ENCODE data around the gene RAPH1.

DNA sequence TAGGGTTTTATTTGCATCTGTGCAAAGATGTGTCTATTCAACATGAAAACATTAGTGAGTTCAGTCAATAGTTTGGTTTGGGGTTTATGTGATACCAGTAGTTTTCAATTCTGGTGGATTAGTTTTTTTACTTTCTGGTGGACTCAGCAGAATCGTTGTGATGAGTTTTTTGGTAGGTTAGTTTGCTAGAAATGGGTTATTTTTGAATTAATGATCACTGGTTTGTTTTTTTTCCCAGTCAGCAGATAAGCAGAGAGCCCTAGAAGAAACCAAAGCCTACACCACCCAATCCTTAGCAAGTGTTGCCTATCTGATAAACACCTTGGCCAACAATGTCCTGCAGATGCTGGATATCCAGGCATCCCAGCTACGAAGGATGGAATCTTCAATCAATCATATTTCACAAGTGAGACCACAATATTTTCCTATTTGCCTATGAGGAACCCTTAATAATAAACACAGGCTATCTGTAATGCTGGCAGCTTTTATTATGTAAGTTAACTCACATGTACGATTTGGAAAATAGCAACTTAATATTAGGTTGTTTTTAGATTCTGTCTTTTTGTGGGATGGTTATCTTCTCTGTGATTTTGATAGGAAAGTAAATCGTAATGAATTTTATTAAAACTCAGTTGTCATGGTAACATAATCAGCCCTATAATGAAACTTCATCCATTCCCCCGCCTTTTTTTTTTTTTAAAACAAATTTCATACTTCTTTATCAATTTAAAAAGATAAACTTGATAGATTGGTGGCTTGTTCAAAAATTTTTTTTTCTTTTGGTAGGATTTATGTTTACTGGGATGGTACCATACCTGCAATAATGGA is 168.2 kb downstream of the RAPH1 start:
- TF ChIP-seq, protein P1, sequence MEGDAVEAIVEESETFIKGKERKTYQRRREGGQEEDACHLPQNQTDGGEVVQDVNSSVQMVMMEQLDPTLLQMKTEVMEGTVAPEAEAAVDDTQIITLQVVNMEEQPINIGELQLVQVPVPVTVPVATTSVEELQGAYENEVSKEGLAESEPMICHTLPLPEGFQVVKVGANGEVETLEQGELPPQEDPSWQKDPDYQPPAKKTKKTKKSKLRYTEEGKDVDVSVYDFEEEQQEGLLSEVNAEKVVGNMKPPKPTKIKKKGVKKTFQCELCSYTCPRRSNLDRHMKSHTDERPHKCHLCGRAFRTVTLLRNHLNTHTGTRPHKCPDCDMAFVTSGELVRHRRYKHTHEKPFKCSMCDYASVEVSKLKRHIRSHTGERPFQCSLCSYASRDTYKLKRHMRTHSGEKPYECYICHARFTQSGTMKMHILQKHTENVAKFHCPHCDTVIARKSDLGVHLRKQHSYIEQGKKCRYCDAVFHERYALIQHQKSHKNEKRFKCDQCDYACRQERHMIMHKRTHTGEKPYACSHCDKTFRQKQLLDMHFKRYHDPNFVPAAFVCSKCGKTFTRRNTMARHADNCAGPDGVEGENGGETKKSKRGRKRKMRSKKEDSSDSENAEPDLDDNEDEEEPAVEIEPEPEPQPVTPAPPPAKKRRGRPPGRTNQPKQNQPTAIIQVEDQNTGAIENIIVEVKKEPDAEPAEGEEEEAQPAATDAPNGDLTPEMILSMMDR (optimal IDR thresholded peaks at IDR 0.05 in 1 of 3, IDR thresholded peaks at IDR 0.05 in 1 of 3, conservative IDR thresholded peaks at IDR 0.05 in 1 of 3; ENCODE audit: extremely low read depth in 1 of 3, insufficient read depth in 2 of 3, low read length in 3 of 3): no peak
- no peak for TF ChIP-seq EZH2 (IDR thresholded peaks at IDR 0.05; ENCODE audit: low read length)
